Activated T-helper 2 cell treated with anti-CD3 and anti-CD28 coated beads, Interferon-gamma antibody, Interleukin-2, Interleukin-4, amounts not matched to agents 10 μg/mL and 5 μg/mL and 100 μg/mL, durations not matched to agents 14 hours and 24 hours and 36 hours (primary cell): ENCODE measurements around the gene UBE3A. TPM values are rescaled to one million over a fixed set of nuclear protein-coding genes. Genes with fewer than 3 reads are reported as not detected.
A peak's percentile ranks its signal among the peaks of the same experiment; 100 is the strongest.
"Not testable (repeated sequence)": the region's sequence is repeated elsewhere in the genome, so short reads cannot be mapped to it uniquely, and the experiment has no call there.

Source experiments
- DNase-seq: peaks from one replicate; pipeline ENCODE4 v3.0.0; 2021; ENCODE audit warnings: low spot score
- H3K27ac Mint-ChIP-seq: one replicate; pipeline ENCODE4 v1.8.0; 2021; ENCODE audit warnings: mixed read lengths
- H3K27me3 Mint-ChIP-seq: one replicate; pipeline ENCODE4 v1.8.0; 2021; ENCODE audit warnings: low read depth, mixed read lengths
- H3K36me3 Mint-ChIP-seq: one replicate; pipeline ENCODE4 v1.8.0; 2021; ENCODE audit warnings: low read depth, mixed read lengths
- H3K4me1 Mint-ChIP-seq: one replicate; pipeline ENCODE4 v1.8.0; 2021; ENCODE audit warnings: low read depth, mixed read lengths
- H3K4me3 Mint-ChIP-seq: one replicate; pipeline ENCODE4 v1.8.0; 2021; ENCODE audit warnings: low read depth, mild to moderate bottlenecking, moderate library complexity, mixed read lengths
- H3K9me3 Mint-ChIP-seq: one replicate; pipeline ENCODE4 v1.8.0; 2021; ENCODE audit warnings: mixed read lengths
- intact Hi-C: fragments of 100-400 bp; cut with micrococcal nuclease; formaldehyde crosslinking; loops from one replicate; pipeline ENCODE4 v1.15.1; 2023
- total RNA-seq: library from RNA; stranded (reverse); gene quantifications from 2 replicates; pipeline ENCODE4 v1.2.3, GENCODE V29; 2022

Gene UBE3A
- total RNA-seq, 1 donor from 2014 or later: 108 TPM

DNA sequence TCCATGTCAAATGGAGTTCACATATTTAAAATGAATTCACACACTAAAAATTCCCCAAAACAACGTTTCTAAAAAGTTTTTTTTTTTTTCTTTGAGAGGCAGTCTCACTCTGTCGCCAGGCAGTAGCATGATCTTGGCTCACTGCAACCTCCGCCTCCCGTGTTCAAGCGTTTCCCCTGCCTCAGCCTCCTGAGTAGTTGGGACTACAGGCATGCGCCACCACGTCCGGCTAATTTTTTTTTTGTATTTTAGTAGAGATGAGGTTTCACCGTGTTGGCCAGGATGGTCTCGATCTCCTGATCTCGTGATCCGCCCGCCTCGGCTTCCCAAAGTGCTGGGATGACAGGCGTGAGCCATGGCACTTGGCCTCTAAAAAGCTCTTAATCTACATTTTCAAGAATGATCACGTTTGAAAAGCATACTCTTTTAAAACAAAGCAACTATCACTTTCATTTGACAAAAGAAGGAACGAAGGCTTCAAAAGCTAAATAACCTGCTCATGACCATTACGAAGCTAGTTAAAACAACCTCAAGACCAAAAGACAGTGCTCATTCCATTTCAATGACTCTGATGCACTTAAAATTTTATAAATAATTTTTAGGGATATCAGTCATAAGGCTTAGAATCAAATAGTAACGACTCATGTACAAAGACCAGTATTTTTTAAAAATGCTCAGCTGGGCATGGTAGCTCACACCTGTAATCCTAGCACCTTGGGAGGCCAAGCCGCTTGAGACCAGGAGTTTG is 5.5 kb downstream of the UBE3A start:
- no peaks in the 10 kb centered on the region for H3K9me3 Mint-ChIP-seq
- H3K4me3 Mint-ChIP-seq: no peak overlapping the region
- peaks cover 41% of the 10 kb centered on the region for H3K36me3 Mint-ChIP-seq
- intact Hi-C loops: no loop called here
- no peak overlapping the region for H3K27ac Mint-ChIP-seq
- DNase-seq: no peak
- H3K4me1 Mint-ChIP-seq: peaks cover 27% of the 10 kb centered on the region
- H3K27me3 Mint-ChIP-seq: no peaks in the 10 kb centered on the region

DNA sequence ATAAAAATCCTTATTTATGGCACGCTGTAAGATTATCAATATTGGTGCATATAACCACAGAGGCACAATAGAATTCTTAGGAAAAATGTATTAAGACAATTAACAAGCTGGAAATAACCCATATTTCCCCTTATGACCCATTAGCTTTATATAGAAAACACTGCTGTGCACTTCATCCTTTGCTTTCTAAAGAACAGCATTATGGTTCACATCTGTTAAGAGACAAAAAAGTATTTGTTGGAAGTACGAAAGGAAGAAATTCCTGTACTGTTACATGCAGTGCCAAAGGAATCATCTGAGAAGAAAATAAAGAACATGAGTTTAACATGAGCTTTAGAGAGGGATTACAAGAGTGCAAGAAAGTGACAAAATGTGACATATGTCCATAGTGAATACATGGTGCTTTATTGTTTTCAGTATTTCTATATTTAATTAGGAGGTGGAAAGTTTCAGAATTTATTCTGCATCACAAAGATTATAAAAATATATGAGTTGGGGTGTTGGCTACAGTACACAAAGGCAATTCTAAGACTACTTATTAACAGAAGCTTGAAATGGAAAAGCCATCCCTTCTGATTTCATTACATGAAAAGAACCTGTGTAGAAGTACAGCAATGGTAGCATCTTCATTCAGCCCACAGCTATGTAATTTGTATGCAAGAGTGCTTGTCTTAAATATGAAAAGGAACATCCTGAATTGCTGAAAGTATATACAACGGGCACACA is 6.8 kb downstream of the UBE3A start:
- H3K27me3 Mint-ChIP-seq: no peaks in the 10 kb centered on the region
- no peak overlapping the region for H3K4me3 Mint-ChIP-seq
- peaks cover 50% of the 10 kb centered on the region for H3K36me3 Mint-ChIP-seq
- intact Hi-C loops: no loop called here
- no peak overlapping the region for H3K27ac Mint-ChIP-seq
- peaks cover 8% of the 10 kb centered on the region for H3K9me3 Mint-ChIP-seq
- H3K4me1 Mint-ChIP-seq: peaks cover 27% of the 10 kb centered on the region
- no peak for DNase-seq

DNA sequence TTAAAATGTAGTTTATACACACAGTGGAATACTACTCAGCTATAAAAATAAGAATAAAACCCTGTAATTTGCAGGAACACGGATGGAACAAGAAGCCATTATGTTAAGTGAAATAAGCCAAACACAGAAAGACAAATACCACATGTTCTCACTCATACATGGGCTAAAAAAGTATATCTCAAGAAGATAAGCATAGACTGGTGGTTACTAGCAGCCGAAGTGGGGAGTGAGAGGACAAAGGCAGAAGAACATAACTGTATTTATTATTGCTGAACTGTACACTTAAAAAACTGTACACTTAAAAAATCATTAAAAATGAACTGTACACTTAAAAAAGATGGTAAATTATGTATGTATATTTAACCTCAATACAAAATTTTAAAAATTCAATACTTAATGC is 11.0 kb downstream of the UBE3A start:
- Mint-ChIP-seq H3K36me3 (peaks cover 58% of the 10 kb centered on the region), H3K4me1 (peaks cover 23% of the 10 kb centered on the region), H3K27ac (no peak overlapping the region), H3K27me3 (no peaks in the 10 kb centered on the region), H3K9me3 (peaks cover 29% of the 10 kb centered on the region), H3K4me3 (no peak overlapping the region)
- intact Hi-C loops: no loop called here
- DNase-seq: no peak

DNA sequence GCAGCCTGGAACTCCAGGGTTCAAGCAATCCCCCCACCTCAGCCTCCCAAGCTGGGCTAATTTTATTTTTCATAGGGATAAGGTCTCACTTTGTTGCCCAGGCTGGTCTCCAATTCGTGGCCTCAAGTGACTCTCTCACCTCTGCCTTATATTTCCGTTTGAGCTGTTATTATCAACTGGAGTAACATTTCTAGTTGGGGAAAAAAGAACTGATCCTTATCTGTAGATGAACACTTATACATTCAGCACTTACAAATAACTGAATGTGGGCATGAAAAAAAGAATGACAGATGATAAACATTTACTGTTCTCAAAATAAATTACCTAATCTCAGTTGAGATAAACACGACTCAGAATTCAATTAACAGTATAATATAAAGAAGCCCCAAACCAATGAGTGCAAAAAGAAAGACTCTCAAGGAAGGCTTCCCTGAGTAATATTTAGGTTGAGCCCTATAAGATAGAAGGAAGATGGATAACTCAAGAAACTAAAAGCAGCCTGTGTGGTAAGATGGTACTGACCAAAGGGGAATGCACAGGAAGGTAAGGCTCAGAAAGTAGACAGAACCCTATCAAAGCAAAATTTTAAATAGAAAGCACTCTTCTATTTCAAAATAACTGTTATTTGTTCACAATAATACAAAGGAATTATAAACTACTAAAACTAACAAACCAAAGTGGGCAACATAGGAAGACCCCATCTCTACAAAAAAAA is 11.8 kb downstream of the UBE3A start:
- Mint-ChIP-seq H3K9me3 (peaks cover 32% of the 10 kb centered on the region), H3K27ac (peak overlapping the region; percentile 42), H3K27me3 (no peaks in the 10 kb centered on the region), H3K4me3 (peak overlapping the region; percentile 30), H3K36me3 (peaks cover 60% of the 10 kb centered on the region), H3K4me1 (peaks cover 18% of the 10 kb centered on the region)
- no peak for DNase-seq
- intact Hi-C loops: no loop called here

DNA sequence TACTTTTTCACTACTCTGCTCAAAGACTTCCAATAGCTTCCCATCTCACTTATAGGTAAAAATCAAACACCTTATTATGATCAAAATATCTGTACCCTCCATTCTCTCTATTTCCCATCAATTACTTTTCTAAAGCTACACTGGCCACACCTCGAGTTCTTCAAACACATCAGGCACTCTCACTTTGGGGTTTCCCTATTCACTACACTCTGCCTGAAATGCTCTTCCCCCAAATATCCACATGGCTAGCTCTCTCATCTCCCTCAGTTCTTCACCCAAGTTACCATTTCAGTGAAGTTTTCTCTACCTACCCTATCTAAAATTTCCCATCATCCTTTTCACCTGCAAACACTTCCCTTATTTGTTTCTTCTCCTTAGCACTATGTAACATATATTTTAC is 14.8 kb downstream of the UBE3A start:
- H3K4me1 Mint-ChIP-seq: peaks cover 19% of the 10 kb centered on the region
- H3K36me3 Mint-ChIP-seq: peaks cover 75% of the 10 kb centered on the region
- intact Hi-C loops: no loop called here
- no peak overlapping the region for H3K4me3 Mint-ChIP-seq
- H3K9me3 Mint-ChIP-seq: peaks cover 57% of the 10 kb centered on the region
- no peaks in the 10 kb centered on the region for H3K27me3 Mint-ChIP-seq
- H3K27ac Mint-ChIP-seq: no peak overlapping the region
- DNase-seq: no peak

DNA sequence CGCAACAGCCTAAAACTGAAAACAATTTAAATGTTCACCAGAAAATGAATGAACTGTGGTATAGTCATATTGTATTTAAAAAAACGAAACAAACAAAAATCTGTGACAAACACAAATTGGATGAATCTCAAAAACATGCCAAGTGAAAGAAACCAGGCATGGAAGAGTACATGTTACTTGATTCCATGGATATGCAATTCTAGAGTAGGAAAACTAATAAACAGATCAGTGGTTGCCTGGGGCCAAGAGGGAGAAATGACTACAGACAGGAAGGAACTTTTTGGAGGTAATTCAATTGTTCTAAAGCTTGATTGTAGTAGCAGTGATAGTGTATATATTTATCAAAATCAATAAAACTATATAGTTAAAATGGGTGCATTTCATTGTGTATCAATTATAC is 16.8 kb downstream of the UBE3A start:
- Mint-ChIP-seq H3K27me3 (no peaks in the 10 kb centered on the region), H3K9me3 (peaks cover 64% of the 10 kb centered on the region), H3K27ac (no peak overlapping the region), H3K4me3 (no peak overlapping the region), H3K36me3 (peaks cover 84% of the 10 kb centered on the region), H3K4me1 (peaks cover 15% of the 10 kb centered on the region)
- DNase-seq: no peak
- intact Hi-C loops: no loop called here

DNA sequence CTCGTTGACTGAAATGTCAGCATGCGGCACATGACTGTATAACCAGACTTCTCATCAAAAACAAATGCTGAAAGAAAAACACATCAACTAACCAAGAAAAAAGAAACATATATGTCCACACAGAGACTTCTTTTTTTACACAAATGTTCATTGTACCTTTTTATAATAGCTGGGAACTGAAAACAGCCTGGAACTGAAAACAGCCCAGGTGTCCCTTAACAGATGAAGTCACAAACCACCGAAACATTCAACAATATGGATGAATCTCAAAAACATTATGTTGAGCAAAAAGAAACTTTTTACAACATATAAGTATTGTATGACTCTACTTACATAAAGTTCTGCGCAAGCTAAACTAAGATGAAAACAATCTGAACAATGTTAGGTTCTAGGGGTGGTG is 20.6 kb downstream of the UBE3A start:
- Mint-ChIP-seq H3K4me1 (peaks cover 19% of the 10 kb centered on the region), H3K4me3 (no peak overlapping the region), H3K36me3 (peaks cover 87% of the 10 kb centered on the region), H3K27ac (no peak overlapping the region), H3K27me3 (no peaks in the 10 kb centered on the region), H3K9me3 (peaks cover 71% of the 10 kb centered on the region)
- intact Hi-C loops: no loop called here
- no peak for DNase-seq

DNA sequence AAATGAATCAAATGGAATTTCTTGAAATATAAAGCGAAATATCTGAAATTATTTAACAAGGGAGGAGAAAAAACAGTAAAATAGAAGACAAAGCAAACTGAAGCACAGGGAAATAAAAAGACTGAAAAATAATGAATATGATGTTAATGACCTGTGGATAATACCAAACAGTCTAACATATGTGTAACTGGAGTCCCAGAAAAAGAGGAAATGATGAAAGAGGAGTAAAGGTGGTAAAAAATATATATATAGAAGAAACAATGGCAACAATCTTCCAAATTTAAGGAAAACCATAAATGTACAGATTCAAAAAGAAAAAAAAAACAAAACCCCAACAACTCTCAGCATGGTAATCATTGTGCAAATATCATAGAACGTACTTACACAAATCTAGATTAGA is 21.2 kb downstream of the UBE3A start:
- Mint-ChIP-seq H3K27ac (no peak overlapping the region), H3K9me3 (peaks cover 71% of the 10 kb centered on the region), H3K27me3 (no peaks in the 10 kb centered on the region), H3K4me1 (peaks cover 19% of the 10 kb centered on the region), H3K4me3 (no peak overlapping the region), H3K36me3 (peaks cover 91% of the 10 kb centered on the region)
- intact Hi-C loops: no loop called here
- DNase-seq: no peak

DNA sequence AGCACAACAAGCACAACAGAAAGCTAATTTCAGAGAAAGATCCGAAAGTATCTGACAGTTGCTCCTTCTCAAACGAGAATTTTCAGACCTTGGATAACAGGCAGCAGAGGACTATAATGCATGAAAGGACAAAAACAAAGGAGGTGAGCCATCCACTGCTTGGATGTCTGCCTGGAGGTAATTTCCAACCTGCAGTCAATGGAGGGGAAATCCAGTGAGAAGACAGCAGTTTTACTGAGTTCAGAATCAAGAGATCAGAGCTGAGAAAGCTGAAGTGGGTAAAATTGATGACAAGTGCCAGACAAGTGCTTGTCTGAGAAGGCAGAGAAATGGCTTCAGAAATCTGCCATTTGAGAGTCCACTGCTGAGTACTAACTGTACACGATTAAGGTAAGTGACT is 22.1 kb downstream of the UBE3A start:
- peaks cover 82% of the 10 kb centered on the region for H3K36me3 Mint-ChIP-seq
- no peak overlapping the region for H3K4me3 Mint-ChIP-seq

DNA sequence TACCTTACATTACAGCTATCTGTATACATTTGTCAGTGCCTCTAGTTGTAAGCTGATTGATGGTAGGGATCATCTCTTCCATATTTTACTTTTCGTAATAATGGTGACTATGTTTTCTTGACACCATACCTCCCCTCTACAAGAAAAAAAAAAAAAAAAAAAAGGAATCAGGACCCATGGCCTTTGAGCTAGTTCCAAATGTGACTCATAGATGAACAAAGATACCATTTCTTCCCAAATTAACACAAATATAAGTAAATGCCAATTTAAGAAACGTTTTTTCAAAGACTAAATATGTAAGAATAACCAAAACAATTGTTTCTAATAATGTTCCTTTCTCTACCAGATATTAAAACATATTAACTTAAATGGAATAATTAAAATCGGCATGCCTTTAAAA is 23.1 kb downstream of the UBE3A start:
- peaks cover 77% of the 10 kb centered on the region for H3K36me3 Mint-ChIP-seq
- H3K27ac Mint-ChIP-seq: no peak overlapping the region
- peaks cover 17% of the 10 kb centered on the region for H3K4me1 Mint-ChIP-seq
- peaks cover 58% of the 10 kb centered on the region for H3K9me3 Mint-ChIP-seq
- intact Hi-C loops: no loop called here
- no peak for DNase-seq
- no peak overlapping the region for H3K4me3 Mint-ChIP-seq
- H3K27me3 Mint-ChIP-seq: no peaks in the 10 kb centered on the region

More for the DNA sequence above, 22.1 kb downstream of the UBE3A start:
- Mint-ChIP-seq H3K27me3 (no peaks in the 10 kb centered on the region), H3K9me3 (peaks cover 65% of the 10 kb centered on the region), H3K4me1 (peaks cover 17% of the 10 kb centered on the region), H3K27ac (no peak overlapping the region)
- no peak for DNase-seq
- intact Hi-C loops: no loop called here

DNA sequence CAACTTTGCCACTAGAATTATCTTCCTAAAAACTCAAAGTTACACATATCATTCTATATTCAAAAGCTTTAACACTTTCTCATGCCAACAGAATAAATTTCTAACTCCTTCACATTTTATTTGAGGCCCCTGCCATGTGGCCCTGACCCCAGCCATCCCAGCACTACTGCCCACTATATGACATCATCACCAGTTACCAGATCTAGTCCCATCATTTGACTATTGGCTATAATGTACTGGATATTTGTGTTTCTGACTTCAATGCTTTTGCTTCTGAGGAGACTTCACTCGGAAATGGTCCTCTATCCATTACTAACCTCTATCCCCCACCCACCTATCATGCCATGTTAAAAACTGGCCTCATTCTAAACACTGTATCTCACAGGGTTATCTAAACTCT is 23.6 kb downstream of the UBE3A start:
- H3K27ac Mint-ChIP-seq: no peak overlapping the region
- H3K27me3 Mint-ChIP-seq: no peaks in the 10 kb centered on the region
- H3K4me3 Mint-ChIP-seq: no peak overlapping the region
- peaks cover 73% of the 10 kb centered on the region for H3K36me3 Mint-ChIP-seq
- no peak for DNase-seq
- H3K9me3 Mint-ChIP-seq: peaks cover 54% of the 10 kb centered on the region
- intact Hi-C loops: no loop called here
- peaks cover 17% of the 10 kb centered on the region for H3K4me1 Mint-ChIP-seq

DNA sequence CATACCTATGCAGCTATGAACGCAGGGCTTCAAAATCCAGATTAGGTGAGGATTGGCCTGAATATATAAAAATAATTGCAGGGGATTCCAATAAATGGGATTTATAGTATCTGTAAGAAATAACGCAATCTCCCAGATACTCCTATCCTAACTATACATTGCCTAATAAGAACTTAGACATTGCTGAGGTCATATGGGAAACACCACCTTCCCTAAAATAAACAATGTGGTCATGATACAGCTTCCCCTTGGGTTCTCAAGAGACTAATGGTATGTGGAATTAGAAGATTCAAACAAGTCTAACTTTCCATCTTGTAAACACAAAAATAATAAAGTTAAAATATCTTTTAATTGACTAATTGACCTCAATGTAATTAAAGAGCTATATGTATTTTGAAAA is 28.2 kb downstream of the UBE3A start:
- Mint-ChIP-seq H3K36me3 (peaks cover 59% of the 10 kb centered on the region), H3K4me3 (no peak overlapping the region), H3K27me3 (no peaks in the 10 kb centered on the region), H3K9me3 (peaks cover 16% of the 10 kb centered on the region), H3K27ac (no peak overlapping the region), H3K4me1 (peaks cover 23% of the 10 kb centered on the region)
- intact Hi-C loops: no loop called here
- no peak for DNase-seq

DNA sequence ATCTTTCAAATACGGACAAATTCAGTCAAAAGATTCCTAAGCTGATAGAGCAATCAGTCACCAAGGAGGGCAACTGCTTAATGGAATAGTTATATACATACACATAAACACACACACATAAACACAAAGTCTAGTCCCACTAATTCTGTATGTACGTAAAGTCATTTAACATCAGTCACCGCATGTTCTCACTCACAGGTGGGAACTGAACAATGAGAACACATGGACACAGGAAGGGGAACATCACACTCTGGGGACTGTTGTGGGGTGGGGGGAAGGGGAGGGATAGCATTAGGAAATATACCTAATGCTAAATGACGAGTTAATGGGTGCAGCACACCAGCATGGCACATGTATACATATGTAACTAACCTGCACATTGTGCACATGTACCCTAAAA is 29.1 kb downstream of the UBE3A start:
- Mint-ChIP-seq H3K4me1 (peaks cover 19% of the 10 kb centered on the region), H3K9me3 (peaks cover 12% of the 10 kb centered on the region), H3K36me3 (peaks cover 60% of the 10 kb centered on the region)
- intact Hi-C loops, H3K27ac Mint-ChIP-seq, H3K27me3 Mint-ChIP-seq, DNase-seq, H3K4me3 Mint-ChIP-seq: not testable (repeated sequence)
